K562 (cell line): ENCODE results near the gene TLE3. TPM values are rescaled to one million over a fixed set of nuclear protein-coding genes. Genes with fewer than 3 reads are reported as not detected.

Experiments used
- ATAC-seq: fragments of 200-7000 bp; cut with Tn5 transposase; 3 replicates; pipeline ENCODE4 v1.9.1; 2020; ENCODE audit warnings: moderate library complexity
- BruUV-seq: library from RNA; stranded (reverse); fragments of 400-500 nt; replicated peaks from 2 replicates; lab custom pipeline; 2021; lab: Mats Ljungman, UMichigan
- CTCF ChIA-PET: fragments of 300-600 bp; formaldehyde crosslinking; extraction: SDS; loops from one replicate; lab custom pipeline; 2021; ENCODE audit warnings: low intra/inter-chr PET ratio; lab: Yijun Ruan, JAX
- POLR2A ChIA-PET: fragments of 300-600, 350-650 bp; sonication (Branson Sonifier 250); formaldehyde crosslinking; extraction: SDS; loops from one replicate; lab custom pipeline; 2021; ENCODE audit warnings: antibody characterized with exemption, inconsistent platforms; lab: Yijun Ruan, JAX
- DNase-seq, 4 experiments: peaks; one replicate each; pipeline versions ENCODE4 v3.0.0 to v3.0.0-alpha.2; 2011 to 2018; ENCODE audit warnings: low spot score in 3 of 4, mixed read lengths in 3 of 4; ENCODE audit errors: extremely low read depth in 1 of 4
- FAIRE-seq: peaks from 2 replicates; lab custom pipeline; 2011; peaks lifted over from hg19 to GRCh38; lab: Jason Lieb, UNC
- H2AFZ ChIP-seq: 2 replicates; pipeline ENCODE4 v1.6.0; 2011; ENCODE audit warnings: low read depth, low read length, control low read depth, inconsistent platforms
- H3K27ac ChIP-seq: fragments of 200-600 bp; 3 replicates; pipeline ENCODE4 v1.8.0; 2011; ENCODE audit warnings: low read depth, mild to moderate bottlenecking, control low read depth, inconsistent platforms, low read length, moderate library complexity, mixed read lengths; ENCODE audit errors: extremely low read depth
- H3K27me3 ChIP-seq, 2 experiments: fragments of 300-600 bp in 1 of 2; 2 replicates in 1 of 2; 3 replicates in 1 of 2; pipeline versions ENCODE4 v1.6.0 to v1.8.0; 2011; ENCODE audit warnings: inconsistent platforms in 2 of 2, low read length in 2 of 2, mild to moderate bottlenecking in 1 of 2, mixed read lengths in 1 of 2, moderate library complexity in 1 of 2; ENCODE audit not compliant: control insufficient read depth in 2 of 2, insufficient read depth in 2 of 2
- H3K36me3 ChIP-seq: fragments of 300-600 bp; 3 replicates; pipeline ENCODE4 v1.8.0; 2011; ENCODE audit warnings: mild to moderate bottlenecking, low read length, inconsistent platforms; ENCODE audit not compliant: control insufficient read depth, insufficient read depth
- H3K4me1 ChIP-seq, 2 experiments: fragments of 200-600 bp in 1 of 2; replicated peaks in 1 of 2; 2 replicates in 1 of 2; 3 replicates in 1 of 2; pipeline versions ENCODE4 v1.5.1 to v1.8.0; 2011; ENCODE audit warnings: inconsistent platforms in 2 of 2, low read length in 2 of 2, mild to moderate bottlenecking in 1 of 2, mixed read lengths in 1 of 2, moderate library complexity in 1 of 2; ENCODE audit not compliant: control insufficient read depth in 2 of 2, insufficient read depth in 2 of 2
- H3K4me2 ChIP-seq: 2 replicates; pipeline ENCODE4 v1.6.1; 2011; ENCODE audit warnings: low read length, control low read depth, inconsistent platforms, mixed read lengths; ENCODE audit not compliant: insufficient read depth
- H3K4me3 ChIP-seq: fragments of 200-600 bp; sonication (generic), shearing (Covaris generic); 2 replicates; pipeline ENCODE4 v1.5.1; 2016; ENCODE audit warnings: control low read depth, inconsistent platforms
- H3K79me2 ChIP-seq: fragments of 200-600 bp; 3 replicates; pipeline ENCODE4 v1.8.0; 2011; ENCODE audit warnings: low read length, inconsistent platforms; ENCODE audit not compliant: control insufficient read depth, insufficient read depth
- H3K9ac ChIP-seq, 2 experiments: 2 replicates each; pipeline versions ENCODE4 v1.6.0 to v1.6.1; 2011; ENCODE audit warnings: low read depth in 2 of 2, low read length in 2 of 2, control low read depth in 1 of 2, inconsistent platforms in 1 of 2, mild to moderate bottlenecking in 1 of 2, mixed read lengths in 1 of 2; ENCODE audit not compliant: insufficient read depth in 1 of 2
- H3K9me1 ChIP-seq: one replicate; pipeline ENCODE4 v1.6.0; 2011; ENCODE audit warnings: inconsistent platforms, mild to moderate bottlenecking, low read length, moderate library complexity; ENCODE audit not compliant: control insufficient read depth, insufficient read depth
- H3K9me3 ChIP-seq: replicated peaks from 2 replicates; pipeline ENCODE4 v1.5.1; 2011; ENCODE audit warnings: low read depth, low read length, inconsistent platforms; ENCODE audit not compliant: control insufficient read depth, insufficient read depth
- H4K20me1 ChIP-seq: replicated peaks from 2 replicates; pipeline ENCODE4 v1.6.1; 2011; ENCODE audit warnings: low read length, inconsistent platforms, mixed read lengths; ENCODE audit not compliant: control insufficient read depth, insufficient read depth
- ATF2 ChIP-seq: sonication (generic); formaldehyde crosslinking; IDR thresholded peaks from 2 replicates; pipeline ENCODE4 v1.8.1; 2022; ENCODE audit warnings: missing genetic modification reagents
- CAMTA2 ChIP-seq: fragments of 250-450 bp; sonication (Bioruptor Pico); conservative IDR thresholded peaks from 2 replicates; pipeline ENCODE4 v1.5.1; 2022
- CBX2 ChIP-seq: fragments of 200-600 bp; sonication (generic); IDR thresholded peaks from one replicate; pipeline ENCODE4 v1.6.1; 2012; ENCODE audit warnings: mild to moderate bottlenecking, low read length, inconsistent platforms; ENCODE audit not compliant: insufficient read depth, poor library complexity, severe bottlenecking
- GATAD2B ChIP-seq: fragments of 450-650 bp; IDR thresholded peaks from 2 replicates; pipeline ENCODE4 v1.6.1; 2017; ENCODE audit warnings: mild to moderate bottlenecking, borderline replicate concordance
- HNRNPLL ChIP-seq: fragments of 200-400 bp; formaldehyde crosslinking; IDR thresholded peaks from 2 replicates; pipeline ENCODE4 v1.6.1; 2017; ENCODE audit warnings: low read length, low read depth, mild to moderate bottlenecking; ENCODE audit not compliant: poor library complexity, severe bottlenecking
- JUN ChIP-seq, 2 experiments: sonication (generic) in 1 of 2; formaldehyde crosslinking in 1 of 2; IDR thresholded peaks; 2 replicates each; pipeline versions ENCODE4 v1.6.1 to v1.8.0; 2012 to 2022; ENCODE audit warnings: borderline replicate concordance in 2 of 2, mild to moderate bottlenecking in 2 of 2, improper control_type of control experiment in 1 of 2, low read depth in 1 of 2, low read length in 1 of 2, missing genetic modification reagents in 1 of 2
- KAT2B ChIP-seq: IDR thresholded peaks from one replicate; pipeline ENCODE4 v1.6.1; 2012; ENCODE audit warnings: low read depth, mild to moderate bottlenecking, control low read depth, inconsistent platforms, low read length, moderate library complexity
- KDM2B ChIP-seq: fragments of 250-450 bp; sonication (Bioruptor Pico); IDR thresholded peaks from 2 replicates; pipeline ENCODE4 v1.8.0; 2021; ENCODE audit warnings: mild to moderate bottlenecking, moderate library complexity
- MED1 ChIP-seq: sonication (generic); formaldehyde crosslinking; IDR thresholded peaks from 2 replicates; pipeline ENCODE4 v1.8.1; 2023; ENCODE audit warnings: missing genetic modification reagents, borderline replicate concordance
- NR2C2 ChIP-seq, 2 experiments: fragments of 200-800 bp in 1 of 2; sonication (Bioruptor generic) in 1 of 2; sonication (generic) in 1 of 2; formaldehyde crosslinking in 1 of 2; IDR thresholded peaks; 2 replicates each; pipeline versions ENCODE4 v1.6.1 to v1.8.0; 2016 to 2022; ENCODE audit warnings: mild to moderate bottlenecking in 1 of 2, missing compliant biosample characterization in 1 of 2, missing genetic modification characterization in 1 of 2, missing genetic modification reagents in 1 of 2
- PHF8 ChIP-seq: fragments of 200-600 bp; sonication (generic); IDR thresholded peaks from 2 replicates; pipeline ENCODE4 v1.6.1; 2012; ENCODE audit warnings: mixed run types, mild to moderate bottlenecking, inconsistent platforms, low read length, moderate library complexity, borderline replicate concordance
- SMAD4 ChIP-seq: fragments of 250-450 bp; sonication (Bioruptor Pico); conservative IDR thresholded peaks from 2 replicates; pipeline ENCODE4 v1.8.0; 2021; ENCODE audit warnings: inconsistent platforms, mild to moderate bottlenecking, moderate library complexity
- TFAP4 ChIP-seq: sonication (generic); formaldehyde crosslinking; IDR thresholded peaks from 2 replicates; pipeline ENCODE4 v1.8.0; 2022; ENCODE audit warnings: missing genetic modification reagents, mild to moderate bottlenecking, moderate library complexity, borderline replicate concordance
- ZBTB8A ChIP-seq: fragments of 450-650 bp; IDR thresholded peaks from 2 replicates; pipeline ENCODE4 v1.6.1; 2018; ENCODE audit warnings: mild to moderate bottlenecking, moderate library complexity; ENCODE audit not compliant: partially characterized antibody
- ZNF445 ChIP-seq: fragments of 250-450 bp; sonication (Bioruptor Pico); IDR thresholded peaks from 2 replicates; pipeline ENCODE4 v1.4.0; 2020; ENCODE audit warnings: low read depth, mild to moderate bottlenecking, moderate library complexity
- WGBS: fragments of 100-300 bp; shearing (Covaris generic); methylation state at CpG from one replicate; pipeline ENCODE4 v1.1.6; 2016; ENCODE audit warnings: low coverage, mixed read lengths; ENCODE audit not compliant: insufficient coverage; ENCODE audit errors: missing lambda C conversion rate; 5-methylcytosine and 5-hydroxymethylcytosine counted together
- in situ Hi-C: fragments of 300-500 bp; cut with MboI; formaldehyde crosslinking; loops from 4 replicates; pipeline ENCODE4 v1.15.0; 2018; ENCODE audit warnings: inconsistent platforms, mixed read lengths
- intact Hi-C: fragments of 100-400 bp; cut with micrococcal nuclease; formaldehyde crosslinking; loops from 2 replicates; pipeline ENCODE4 v1.14.2; 2022
- polyA plus RNA-seq, 8 experiments: library from polyadenylated mRNA; depleted of rRNA in 4 of 8; stranded (reverse) in 5 of 8; unstranded in 3 of 8; fragments of >200 nt; fragmentation: Nextera tagmentation in 2 of 8; fragmentation: Illumina TruSeq in 1 of 8; extraction: Ambion mirVana in 2 of 8; extraction: Trizol in 1 of 8; gene quantifications; 2 replicates each; pipeline versions ENCODE4 v1.2.1 to v1.2.3, GENCODE V29; 2011 to 2014; ENCODE audit warnings: inconsistent platforms in 1 of 8, missing spikeins in 1 of 8
- total RNA-seq, 7 experiments: library from RNA; depleted of rRNA in 6 of 7; stranded (reverse); fragments of >200 nt in 6 of 7; fragmentation: Illumina TruSeq in 2 of 7; extraction: Trizol in 2 of 7; gene quantifications; 2 replicates each; pipeline versions ENCODE4 v1.2.1 to v1.2.3, GENCODE V29; 2011 to 2021; ENCODE audit warnings: low replicate concordance in 1 of 7
- TF ChIP-seq, protein P1 (sequence below): fragments of 250-450 bp; sonication (Bioruptor Pico); IDR thresholded peaks from 2 replicates; pipeline ENCODE4 v1.4.0; 2020; ENCODE audit warnings: borderline replicate concordance

The TLE3 gene
- total and polyA plus RNA-seq, 9 of the 15 experiments (the other 6 are each of a cell fraction or from before 2014, with no cell fraction given) = 1.5 to 84.2 (median 14.1) TPM

- CTCF ChIA-PET = no interaction called here
- no peak overlapping the region for H3K4me3 ChIP-seq
- no peaks in the 10 kb centered on the region for H3K27me3 ChIP-seq
- no peaks in the 10 kb centered on the region for H4K20me1 ChIP-seq
- POLR2A ChIA-PET = interaction anchor here (0.7 to 2.5 kb wide), 2 partner anchors 17 to 31 kb away, joined by 3 to 9 read pairs; no protein-coding TSS in a partner anchor
- no peak for FAIRE-seq
- H3K9me3 ChIP-seq = no peaks in the 10 kb centered on the region
- DNase-seq = no peak
- WGBS = 98% methylated on average over 6 of the region's 6 CpGs
- intact Hi-C loops = no loop called here
- H3K4me2 ChIP-seq = no peak overlapping the region
- in situ Hi-C loops = no loop called here
- no TSS peak for BruUV-seq
- H3K36me3 ChIP-seq = peaks cover 98% of the 10 kb centered on the region
- no peak overlapping the region for H3K27ac ChIP-seq
- no peaks in the 10 kb centered on the region; a peak in 1 of 5 replicates for H3K4me1 ChIP-seq
- H2AFZ ChIP-seq = no peak overlapping the region
- no peaks in the 10 kb centered on the region for H3K79me2 ChIP-seq
- ATAC-seq = no peak
- no peaks in the 10 kb centered on the region for H3K9me1 ChIP-seq
- no peak overlapping the region for H3K9ac ChIP-seq
- TF ChIP-seq PHF8 (no peak), ATF2 (no peak), SMAD4 (CRISPR knock-in tag) (no peak), MED1 (CRISPR knock-in tag) (no peak), CBX2 (no peak), HNRNPLL (no peak), GATAD2B (no peak), ZNF445 (no peak), JUN (IDR thresholded peaks at IDR 0.05; ENCODE audit: borderline replicate concordance, low read depth, low read length) (no peak), JUN (CRISPR knock-in tag; IDR thresholded peaks at IDR 0.05; ENCODE audit: borderline replicate concordance) (no peak), TFAP4 (no peak), KAT2B (no peak), NR2C2 (CRISPR knock-in tag; IDR thresholded peaks at IDR 0.05) (no peak), NR2C2 (tag; IDR thresholded peaks at IDR 0.05) (no peak), ZBTB8A (no peak), KDM2B (no peak), CAMTA2 (no peak)
- TF ChIP-seq, protein P1, sequence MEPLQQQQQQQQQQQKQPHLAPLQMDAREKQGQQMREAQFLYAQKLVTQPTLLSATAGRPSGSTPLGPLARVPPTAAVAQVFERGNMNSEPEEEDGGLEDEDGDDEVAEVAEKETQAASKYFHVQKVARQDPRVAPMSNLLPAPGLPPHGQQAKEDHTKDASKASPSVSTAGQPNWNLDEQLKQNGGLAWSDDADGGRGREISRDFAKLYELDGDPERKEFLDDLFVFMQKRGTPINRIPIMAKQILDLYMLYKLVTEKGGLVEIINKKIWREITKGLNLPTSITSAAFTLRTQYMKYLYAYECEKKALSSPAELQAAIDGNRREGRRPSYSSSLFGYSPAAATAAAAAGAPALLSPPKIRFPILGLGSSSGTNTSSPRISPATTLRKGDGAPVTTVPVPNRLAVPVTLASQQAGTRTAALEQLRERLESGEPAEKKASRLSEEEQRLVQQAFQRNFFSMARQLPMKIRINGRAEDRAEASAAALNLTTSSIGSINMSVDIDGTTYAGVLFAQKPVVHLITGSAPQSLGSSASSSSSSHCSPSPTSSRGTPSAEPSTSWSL (CRISPR knock-in tag) = no peak
Observed at GRCh38 chr15:70065006-70065722, 32.6 kb downstream of the TLE3 start.
